Fibroblast of villous mesenchyme (primary cell): ENCODE data around the gene ROGDI. TPM values are rescaled to one million over a fixed set of nuclear protein-coding genes. Genes with fewer than 3 reads are reported as not detected.

Source experiments
- DNase-seq: peaks from one replicate; pipeline ENCODE4 v3.0.0-alpha.2; 2010; ENCODE audit warnings: low read depth
- H3K4me3 ChIP-seq: 2 replicates; pipeline ENCODE4 v1.5.1; 2011; ENCODE audit warnings: low read depth, mild to moderate bottlenecking, low read length
- total RNA-seq: library from RNA; depleted of rRNA; stranded (reverse); fragments of >200 nt; gene quantifications from 2 replicates; pipeline ENCODE4 v1.2.3, GENCODE V29; 2012
- TF ChIP-seq, protein P1 (sequence below): IDR thresholded peaks from 2 replicates; pipeline ENCODE4 v1.5.1; 2012; ENCODE audit warnings: low read depth, mild to moderate bottlenecking, low read length; ENCODE audit not compliant: insufficient read depth

The ROGDI gene
- total RNA-seq, 1 donor, result 20.7 TPM

DNA sequence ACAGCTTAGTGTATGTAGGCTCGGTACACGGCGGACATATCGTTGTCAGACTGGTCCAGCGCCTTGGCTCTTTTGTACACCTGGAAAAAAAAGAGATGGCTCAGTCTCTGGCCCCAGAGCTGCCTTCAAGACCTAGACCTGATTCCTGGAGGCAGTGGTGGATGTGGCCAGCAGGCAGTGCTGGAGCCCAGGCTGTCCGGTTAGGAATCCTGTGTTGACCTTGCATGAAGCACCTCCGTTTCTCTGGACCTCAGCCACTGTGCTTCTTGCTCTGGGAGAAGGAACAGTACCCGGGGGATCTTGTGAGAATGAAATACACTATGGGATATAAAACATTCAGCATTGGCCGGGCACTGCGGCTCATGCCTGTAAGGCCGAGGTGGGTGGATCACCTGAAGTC is 2.8 kb upstream of the ROGDI start:
- no peak overlapping the region for H3K4me3 ChIP-seq
- DNase-seq, result peak; percentile 7
- TF ChIP-seq, protein P1, sequence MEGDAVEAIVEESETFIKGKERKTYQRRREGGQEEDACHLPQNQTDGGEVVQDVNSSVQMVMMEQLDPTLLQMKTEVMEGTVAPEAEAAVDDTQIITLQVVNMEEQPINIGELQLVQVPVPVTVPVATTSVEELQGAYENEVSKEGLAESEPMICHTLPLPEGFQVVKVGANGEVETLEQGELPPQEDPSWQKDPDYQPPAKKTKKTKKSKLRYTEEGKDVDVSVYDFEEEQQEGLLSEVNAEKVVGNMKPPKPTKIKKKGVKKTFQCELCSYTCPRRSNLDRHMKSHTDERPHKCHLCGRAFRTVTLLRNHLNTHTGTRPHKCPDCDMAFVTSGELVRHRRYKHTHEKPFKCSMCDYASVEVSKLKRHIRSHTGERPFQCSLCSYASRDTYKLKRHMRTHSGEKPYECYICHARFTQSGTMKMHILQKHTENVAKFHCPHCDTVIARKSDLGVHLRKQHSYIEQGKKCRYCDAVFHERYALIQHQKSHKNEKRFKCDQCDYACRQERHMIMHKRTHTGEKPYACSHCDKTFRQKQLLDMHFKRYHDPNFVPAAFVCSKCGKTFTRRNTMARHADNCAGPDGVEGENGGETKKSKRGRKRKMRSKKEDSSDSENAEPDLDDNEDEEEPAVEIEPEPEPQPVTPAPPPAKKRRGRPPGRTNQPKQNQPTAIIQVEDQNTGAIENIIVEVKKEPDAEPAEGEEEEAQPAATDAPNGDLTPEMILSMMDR, result no peak

DNA sequence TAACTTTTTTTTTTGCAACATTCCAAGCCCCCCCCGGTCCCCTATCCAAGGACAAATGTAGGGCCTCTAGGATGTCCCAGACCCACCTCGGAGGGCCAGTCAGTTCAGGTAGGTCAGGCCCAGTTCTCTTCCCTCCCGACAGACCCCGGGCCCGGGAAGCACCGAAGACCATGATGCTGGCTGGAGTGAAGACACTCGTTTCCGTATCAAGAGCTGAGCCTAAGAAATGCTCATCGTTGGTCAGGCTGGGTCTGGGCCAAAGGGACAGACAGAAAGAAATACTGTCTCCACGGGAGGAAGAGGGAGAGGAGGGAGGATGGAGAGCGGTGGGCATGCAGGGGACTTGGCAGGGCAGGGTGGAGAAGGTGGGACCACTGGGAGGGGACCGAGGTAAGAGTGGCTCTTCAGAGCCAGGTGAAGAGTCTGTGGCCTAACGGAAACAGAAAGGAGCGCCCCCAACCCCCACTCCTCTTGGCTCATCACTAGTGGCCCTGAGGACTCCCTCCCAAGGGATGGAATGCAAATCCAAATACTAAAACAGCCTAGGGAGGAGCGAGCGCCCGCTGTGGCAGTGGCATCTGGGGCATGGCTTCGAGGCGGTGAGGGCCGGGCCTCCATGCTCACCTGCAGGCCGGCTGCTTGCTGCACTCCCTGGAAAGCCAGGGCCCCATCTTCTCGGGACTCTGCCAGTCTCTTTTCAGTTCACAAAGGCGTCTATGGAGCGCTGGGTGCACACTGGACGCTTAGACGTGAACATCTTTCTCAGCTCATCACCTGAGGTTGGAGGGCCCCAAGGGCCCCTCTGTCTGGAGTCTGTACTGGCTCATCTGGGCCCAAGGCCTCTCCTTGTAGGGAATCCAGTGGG is 1.7 kb upstream of the ROGDI start:
- no peak overlapping the region for H3K4me3 ChIP-seq
- no peak for DNase-seq
- TF ChIP-seq, protein P1, result no peak

DNA sequence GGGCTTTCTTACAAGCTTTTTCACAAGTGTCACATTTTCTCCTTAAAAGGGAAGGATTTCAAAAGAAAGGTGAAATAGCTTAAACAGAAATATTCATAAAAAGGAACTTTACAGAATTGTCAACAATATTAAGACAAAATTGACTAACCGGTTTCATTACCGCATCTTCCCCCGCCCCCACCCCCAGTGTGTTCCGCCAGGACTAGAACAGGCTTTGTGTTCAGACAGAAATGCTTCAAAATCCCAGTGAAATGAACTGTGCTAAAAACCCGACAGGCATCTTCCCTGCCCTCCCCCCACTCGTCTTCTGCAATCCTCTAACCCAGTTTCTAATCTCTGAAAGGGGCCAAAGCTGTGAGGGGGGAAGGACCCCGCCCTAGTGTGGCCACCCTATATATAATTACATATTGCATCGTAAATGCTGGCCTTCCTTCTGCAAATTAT is 990 bp upstream of the ROGDI start:
- peak overlapping the region; percentile 77 for H3K4me3 ChIP-seq
- TF ChIP-seq, protein P1, result no peak
- DNase-seq, result peak; percentile 53

DNA sequence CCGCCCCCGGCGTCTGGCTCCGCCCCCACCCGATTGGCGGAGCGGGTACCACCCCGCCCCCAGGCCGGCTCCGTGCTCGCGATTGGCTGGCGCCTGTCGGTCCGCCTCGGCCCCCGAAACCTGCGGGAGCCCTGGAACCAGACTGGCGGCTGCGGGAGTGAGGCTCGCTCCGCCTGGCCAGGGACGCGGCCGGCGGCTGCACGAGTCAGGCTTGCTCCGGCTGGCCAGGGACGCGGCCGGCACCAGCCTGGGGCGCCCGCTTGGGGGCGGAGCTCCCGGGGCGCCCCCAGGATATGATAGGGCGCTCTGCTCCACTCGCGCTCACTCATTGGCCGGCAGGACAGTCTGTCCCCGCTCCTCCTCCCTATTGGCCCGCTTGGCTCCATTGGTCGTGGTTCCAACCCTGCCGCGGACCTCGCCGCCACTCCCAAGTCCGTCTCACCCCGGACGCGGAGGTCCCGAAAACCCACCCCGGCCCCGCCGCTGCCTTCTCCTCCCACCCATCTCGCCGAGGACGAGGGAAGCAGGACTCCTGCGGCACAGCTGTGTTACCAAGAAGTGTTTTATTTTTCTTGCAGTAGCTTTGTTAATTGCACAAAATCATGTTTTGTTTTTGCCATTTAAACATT is 340 bp upstream of the ROGDI start:
- DNase-seq, result peak; percentile 92
- TF ChIP-seq, protein P1, result peak; percentile 16
- peak overlapping the region; percentile 77 for H3K4me3 ChIP-seq

DNA sequence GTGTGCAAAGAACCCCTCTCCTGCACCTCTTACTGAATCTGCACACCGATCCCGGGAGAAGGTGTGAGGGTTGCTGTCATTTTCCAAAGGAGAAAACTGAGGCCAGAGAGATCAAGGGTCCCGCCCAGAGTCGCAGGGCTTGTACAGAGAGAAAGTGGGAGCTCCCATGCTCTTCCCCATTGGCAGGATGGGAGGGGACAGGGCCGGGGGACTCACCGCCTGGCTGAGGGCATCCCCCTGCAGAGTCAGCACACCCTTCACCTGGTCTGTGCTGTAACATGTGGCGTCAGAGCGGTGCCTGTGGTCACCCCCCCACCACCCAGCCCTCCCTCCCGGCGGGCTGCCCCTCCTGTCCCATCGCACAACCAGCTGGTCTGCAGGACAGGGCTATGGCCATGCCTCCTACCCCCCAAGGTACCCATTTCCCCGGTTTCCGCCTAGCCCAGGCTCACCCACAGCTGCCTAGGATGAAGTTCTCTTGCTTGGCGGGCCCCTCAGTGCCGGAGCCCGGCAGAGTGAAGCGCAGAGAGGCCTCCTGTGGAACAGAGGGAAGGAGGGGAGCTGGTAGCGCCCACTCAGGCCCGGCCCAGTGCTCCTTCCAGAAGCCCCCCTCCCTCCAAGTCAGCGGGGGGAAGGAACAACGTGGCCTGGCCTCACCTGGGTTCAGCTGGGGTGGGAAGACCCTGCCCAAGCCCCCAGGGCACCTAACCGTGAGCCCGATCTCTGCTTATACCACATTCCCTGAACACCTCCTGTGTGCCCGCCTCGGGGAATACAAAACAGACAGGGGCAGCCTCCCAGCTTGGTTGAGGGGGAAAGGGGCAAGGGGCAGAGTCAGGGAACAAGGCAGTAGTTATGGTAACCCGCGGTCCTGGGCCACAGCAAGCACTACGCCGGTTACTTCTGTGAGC is 1.1 kb downstream of the ROGDI start:
- TF ChIP-seq, protein P1, result no peak
- no peak for DNase-seq
- peak overlapping the region; percentile 77 for H3K4me3 ChIP-seq

DNA sequence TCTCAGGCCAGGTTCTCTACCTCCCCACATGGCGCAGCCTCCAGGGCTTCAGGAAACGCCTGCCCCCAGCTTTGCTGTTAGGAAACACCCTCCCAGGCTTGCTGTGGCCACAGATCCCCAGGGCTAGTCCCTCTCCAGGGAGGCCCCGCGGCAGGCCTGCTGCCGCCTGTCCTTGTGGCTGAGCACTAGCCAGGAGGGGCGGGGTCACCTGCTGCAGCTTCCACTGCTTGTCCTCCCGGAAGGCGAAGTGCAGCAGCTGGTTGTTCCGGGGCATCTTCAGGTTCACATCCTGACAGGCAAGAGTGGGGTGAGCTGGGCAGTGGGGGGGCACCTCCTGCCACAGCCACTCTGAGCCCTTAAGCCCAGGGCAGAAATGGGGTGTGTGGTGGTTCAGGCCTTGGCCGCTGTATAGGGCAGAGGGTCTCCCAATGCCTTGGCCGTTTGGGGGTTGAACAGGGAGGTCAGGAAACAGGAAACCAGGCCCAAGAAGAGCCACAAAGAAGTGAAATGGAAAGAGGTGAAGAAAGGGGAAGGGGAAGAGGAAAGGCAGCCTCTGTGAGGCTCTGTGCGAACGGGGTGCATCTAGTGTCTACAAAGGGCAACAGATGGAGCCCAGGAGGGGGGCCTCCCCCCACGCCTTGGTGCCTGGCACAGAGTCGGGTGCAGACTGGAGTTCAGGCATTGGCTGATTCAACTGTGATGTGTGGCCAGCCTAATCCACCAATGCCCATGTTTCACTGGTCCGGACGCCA is 2.0 kb downstream of the ROGDI start:
- DNase-seq, result no peak
- H3K4me3 ChIP-seq, result no peak overlapping the region
- TF ChIP-seq, protein P1, result no peak
